GM18508 (cell line): ENCODE data around the gene CCL14.
"Not testable (repeated sequence)": the region's sequence is repeated elsewhere in the genome, so short reads cannot be mapped to it uniquely, and the experiment has no call there.

Experiments
- ATAC-seq: cut with Tn5 transposase; IDR thresholded peaks from one replicate; pipeline ENCODE4 v1.9.1; 2021; ENCODE audit warnings: moderate number of reproducible peaks; ENCODE audit not compliant: insufficient read depth, unreplicated experiment

CCL14 gene

DNA sequence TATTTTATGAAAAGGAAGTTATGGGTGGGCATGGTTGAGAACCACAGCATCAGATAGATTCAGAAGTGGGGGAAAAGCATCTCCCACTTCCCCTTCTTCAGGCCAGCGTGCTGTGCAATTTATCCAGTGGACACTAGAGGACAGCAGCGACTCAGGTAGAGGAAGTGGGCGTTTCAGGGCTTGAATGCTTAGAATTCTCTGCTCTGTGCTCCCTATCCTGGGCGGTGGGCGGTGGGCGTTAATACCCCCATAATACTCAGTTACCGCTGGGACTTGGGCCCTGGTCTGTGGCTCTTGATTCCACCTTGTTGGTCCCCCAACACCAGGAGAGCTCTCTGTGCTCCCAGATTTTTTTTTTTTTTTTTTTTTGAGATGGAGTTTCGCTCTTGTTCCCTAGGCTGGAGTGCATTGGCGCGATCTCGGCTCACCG is 39.4 kb downstream of the CCL14 start:
- no peak for ATAC-seq

DNA sequence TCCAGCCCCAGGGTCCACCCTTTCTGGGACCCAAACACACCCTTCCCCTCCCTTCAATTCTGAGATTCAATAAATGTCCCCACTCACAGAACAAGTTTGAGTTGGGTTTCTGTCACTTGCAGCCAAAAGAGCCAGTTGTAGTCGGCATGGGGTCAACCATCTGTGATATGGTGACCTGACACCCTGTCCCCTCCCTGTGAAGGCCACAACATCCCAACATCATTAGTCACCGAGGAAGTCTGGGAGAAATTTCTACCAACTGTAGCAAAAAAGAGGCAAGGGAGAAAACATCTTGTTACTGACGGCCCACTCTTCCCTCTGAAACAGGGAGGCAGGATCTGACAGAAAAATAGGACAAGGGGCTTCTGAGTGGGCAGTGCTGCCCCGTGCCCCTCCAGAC is 42.4 kb downstream of the CCL14 start:
- no peak for ATAC-seq

DNA sequence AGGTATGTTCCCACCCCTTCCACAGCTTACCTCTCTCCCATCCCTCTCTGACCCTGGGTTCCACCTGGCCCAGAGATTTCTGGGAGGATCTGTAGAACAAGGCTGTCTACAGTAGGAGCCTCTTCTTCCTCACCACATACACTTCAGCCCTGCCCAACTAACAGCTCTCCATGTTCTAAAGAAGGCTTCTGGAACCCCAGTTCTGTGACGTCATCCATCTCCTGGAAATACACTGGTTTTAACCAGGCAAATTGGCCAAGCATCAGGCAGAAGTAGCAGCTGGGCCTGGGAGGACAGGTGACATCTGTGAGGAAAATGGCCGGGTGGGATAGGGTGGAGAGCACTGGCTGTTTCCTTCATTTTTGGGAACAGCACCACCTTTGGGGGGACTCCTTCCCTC is 43.0 kb downstream of the CCL14 start, which contains the start of gene LYZL6:
TSS of gene LYZL6 (minus strand) at position 177 of the 400 bp plus-strand sequence. CDS start 4,357 bp downstream, outside the sequence.
- ATAC-seq, result no peak

DNA sequence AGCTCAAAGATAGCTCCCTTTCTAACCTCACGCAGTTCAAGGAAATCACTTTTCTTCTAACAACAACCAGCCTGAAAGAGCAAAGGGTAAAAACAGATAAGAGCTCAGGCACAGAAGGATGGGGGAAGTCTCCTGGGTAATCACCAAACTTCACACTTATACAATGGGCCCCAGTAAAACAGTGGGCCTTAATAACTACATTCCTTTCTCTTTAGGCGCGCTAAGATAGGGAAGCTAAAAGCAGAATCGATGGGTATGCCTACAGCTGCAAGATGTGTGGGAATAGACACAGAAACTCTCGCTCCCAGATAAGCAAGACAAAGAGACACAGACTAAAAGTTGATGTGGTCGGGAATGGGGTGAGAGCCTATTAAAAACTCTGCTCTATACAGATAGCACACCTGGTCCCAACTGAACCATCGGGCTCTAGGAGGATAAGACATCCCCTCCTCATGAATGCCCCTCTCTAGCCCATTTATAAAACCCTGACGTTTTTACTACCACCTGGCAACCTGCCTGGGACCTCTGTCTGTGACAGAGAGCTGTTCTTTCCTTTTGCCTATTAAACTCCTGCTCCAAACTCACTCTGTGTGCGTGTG is 43.8 kb downstream of the CCL14 start:
- no peak for ATAC-seq

DNA sequence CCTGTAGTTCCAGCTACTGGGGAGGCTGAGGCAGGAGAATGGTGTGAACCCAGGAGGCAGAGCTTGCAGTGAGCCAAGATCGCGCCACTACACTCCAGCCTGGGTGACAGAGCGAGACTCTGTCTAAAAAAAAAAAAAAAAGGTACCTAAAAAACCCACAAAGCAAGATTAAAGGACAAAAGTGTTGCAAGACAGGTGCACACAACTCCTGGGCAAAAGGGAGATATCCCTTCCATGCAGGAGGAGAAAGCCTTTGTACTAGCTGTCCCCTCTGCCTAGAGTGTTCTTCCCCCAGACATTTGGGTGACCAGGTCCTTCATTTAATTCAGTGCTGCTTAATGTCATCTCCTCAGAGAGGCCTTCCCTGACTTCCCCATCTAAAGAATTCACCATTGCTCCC is 48.0 kb downstream of the CCL14 start:
- not testable (repeated sequence) for ATAC-seq

DNA sequence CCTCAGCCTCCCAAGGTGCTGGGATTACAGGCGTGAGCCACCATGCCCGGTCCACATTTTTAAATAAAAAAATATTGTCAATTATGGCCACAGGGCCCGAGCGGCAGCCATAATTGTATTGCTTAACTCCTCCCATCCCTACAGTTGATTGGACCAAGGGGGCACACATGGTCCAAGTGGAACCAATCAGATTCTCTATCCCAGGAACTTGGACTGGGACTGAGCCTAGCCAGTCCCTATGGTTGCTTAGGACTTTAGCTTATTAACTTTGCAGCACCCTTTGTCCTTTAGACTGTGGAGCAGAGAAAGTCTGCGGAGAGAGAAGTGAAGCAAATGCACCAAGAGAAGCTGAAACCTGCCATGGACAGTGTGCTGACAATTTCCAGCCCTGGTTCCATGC is 50.5 kb downstream of the CCL14 start:
- no peak for ATAC-seq

DNA sequence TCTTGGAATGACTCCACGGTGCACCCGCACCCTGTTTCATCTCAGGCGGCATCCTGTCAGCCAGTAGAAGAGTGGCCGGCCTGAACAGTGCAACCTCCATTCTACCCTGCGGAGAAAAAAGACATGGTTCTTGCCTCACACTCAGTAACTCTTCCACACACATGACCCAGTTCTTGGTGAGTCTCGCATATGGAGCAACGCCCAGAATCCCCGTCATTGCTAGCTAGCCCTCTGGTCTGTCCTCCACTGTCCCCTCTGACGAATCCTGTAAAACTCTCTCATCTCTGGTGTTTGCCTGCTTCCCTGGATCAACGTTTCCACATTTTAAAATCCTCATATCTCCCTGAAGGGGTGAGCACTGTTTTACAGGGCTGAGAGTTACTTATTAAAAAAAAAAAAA is 51.8 kb downstream of the CCL14 start:
- no peak for ATAC-seq
